ENCODE data around the gene NCR2.

- TF ChIP-seq CTCF (IDR thresholded peaks at IDR 0.05) (no peak), POLR2A (IDR thresholded peaks at IDR 0.05) (no peak), EP300 (IDR thresholded peaks at IDR 0.05) (no peak), POLR2AphosphoS5 (IDR thresholded peaks at IDR 0.05) (no peak)
Measured at GRCh38 chr6:41348934-41349333, 13.5 kb downstream of the NCR2 start.

Measured in stomach (tissue), 4 donors.